Calu3 (cell line): ENCODE results near the gene MIPOL1. TPM values are rescaled to one million over a fixed set of nuclear protein-coding genes. Genes with fewer than 3 reads are reported as not detected.
"Not testable (repeated sequence)": the region's sequence is repeated elsewhere in the genome, so short reads cannot be mapped to it uniquely, and the experiment has no call there.

ENCODE experiments used
- BruUV-seq: library from RNA; stranded (reverse); fragments of 400-500 nt; replicated peaks from 2 replicates; lab custom pipeline; 2021; lab: Mats Ljungman, UMichigan
- CTCF ChIA-PET: fragments of 300-600 bp; sonication (Branson Sonifier 250); formaldehyde crosslinking; loops from one replicate; lab custom pipeline; 2022; ENCODE audit warnings: antibody characterized with exemption; lab: Charles Lee
- DNase-seq: peaks from one replicate; pipeline ENCODE4 v3.0.0; 2022
- H3K27ac Mint-ChIP-seq: one replicate; pipeline ENCODE4 v1.8.0; 2022; ENCODE audit warnings: mixed read lengths; ENCODE audit not compliant: unreplicated experiment
- H3K27me3 Mint-ChIP-seq: one replicate; pipeline ENCODE4 v1.8.0; 2022; ENCODE audit warnings: mixed read lengths; ENCODE audit not compliant: unreplicated experiment
- H3K36me3 Mint-ChIP-seq: one replicate; pipeline ENCODE4 v1.8.0; 2022; ENCODE audit warnings: mild to moderate bottlenecking, moderate library complexity, mixed read lengths; ENCODE audit not compliant: insufficient read depth, unreplicated experiment
- H3K4me1 Mint-ChIP-seq: one replicate; pipeline ENCODE4 v1.8.0; 2022; ENCODE audit warnings: mild to moderate bottlenecking, low read depth, mixed read lengths; ENCODE audit not compliant: unreplicated experiment
- H3K4me3 Mint-ChIP-seq: one replicate; pipeline ENCODE4 v1.8.0; 2022; ENCODE audit warnings: mild to moderate bottlenecking, low read depth, moderate library complexity, mixed read lengths; ENCODE audit not compliant: unreplicated experiment
- H3K9me3 Mint-ChIP-seq: one replicate; pipeline ENCODE4 v1.8.0; 2022; ENCODE audit warnings: low read depth, mixed read lengths; ENCODE audit not compliant: unreplicated experiment
- CTCF ChIP-seq: fragments of 200-600 bp; IDR thresholded peaks from one replicate; pipeline ENCODE4 v1.8.0; 2022; ENCODE audit warnings: antibody characterized with exemption; ENCODE audit not compliant: unreplicated experiment
- intact Hi-C: fragments of 100-400 bp; cut with micrococcal nuclease; formaldehyde crosslinking; loops from one replicate; pipeline ENCODE4 v1.10.0; 2022; ENCODE audit not compliant: unreplicated experiment
- total RNA-seq: library from RNA; stranded (reverse); gene quantifications from 2 replicates; pipeline ENCODE4 v1.2.3, GENCODE V29; 2022

The MIPOL1 gene
- total RNA-seq, 1 experiment from 2014 or later, result 27.2 TPM

DNA sequence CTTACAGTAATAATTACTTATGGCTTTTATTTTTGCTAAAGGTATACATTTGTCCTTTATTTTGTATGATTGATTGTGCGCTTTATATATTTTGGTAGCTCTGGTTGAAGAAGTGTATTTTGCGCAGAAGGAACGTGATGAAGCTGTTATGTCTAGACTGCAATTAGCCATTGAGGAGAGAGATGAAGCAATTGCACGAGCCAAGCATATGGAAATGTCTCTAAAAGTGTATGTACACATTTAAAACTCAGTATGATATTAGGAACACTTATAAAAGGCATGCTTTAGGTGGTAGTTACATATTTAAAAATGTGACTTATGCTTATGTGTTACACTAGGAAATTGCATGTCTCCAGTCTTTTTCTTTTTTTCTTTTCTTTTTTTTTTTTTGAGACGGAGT is 87.5 kb downstream of the MIPOL1 start:
- Mint-ChIP-seq H3K4me1 (no peaks in the 10 kb centered on the region), H3K9me3 (no peaks in the 10 kb centered on the region), H3K27me3 (no peaks in the 10 kb centered on the region), H3K27ac (no peak overlapping the region), H3K4me3 (no peak overlapping the region), H3K36me3 (peaks cover 6% of the 10 kb centered on the region)
- no peak for DNase-seq
- CTCF ChIA-PET, result no interaction called here
- intact Hi-C loops, result no loop called here
- no TSS peak for BruUV-seq
- TF ChIP-seq CTCF, result no peak

DNA sequence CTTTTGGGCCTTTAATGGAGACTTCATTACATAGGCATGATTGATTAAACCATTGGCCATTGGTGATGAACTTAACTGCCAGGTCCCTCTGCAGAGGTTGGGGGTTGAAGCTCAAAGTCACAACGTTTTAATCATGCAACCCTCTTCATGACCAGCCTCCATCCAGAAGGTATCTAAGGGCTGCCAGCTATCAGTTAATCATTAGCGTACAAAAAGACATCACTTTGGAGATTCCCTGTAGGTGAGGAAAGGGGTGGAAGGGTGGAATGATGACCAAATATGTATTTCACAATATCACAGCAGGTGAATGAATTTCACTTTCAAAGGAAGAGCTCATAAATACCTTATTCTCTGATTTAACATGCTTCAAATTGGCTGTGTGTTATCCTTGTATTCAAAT is 92.0 kb downstream of the MIPOL1 start:
- Mint-ChIP-seq H3K4me3 (no peak overlapping the region), H3K36me3 (peaks cover 6% of the 10 kb centered on the region), H3K27me3 (no peaks in the 10 kb centered on the region), H3K27ac (no peak overlapping the region), H3K9me3 (peaks cover 5% of the 10 kb centered on the region), H3K4me1 (no peaks in the 10 kb centered on the region)
- intact Hi-C loops, result no loop called here
- CTCF ChIA-PET, result no interaction called here
- TF ChIP-seq CTCF, result no peak
- DNase-seq, result no peak
- no TSS peak for BruUV-seq

DNA sequence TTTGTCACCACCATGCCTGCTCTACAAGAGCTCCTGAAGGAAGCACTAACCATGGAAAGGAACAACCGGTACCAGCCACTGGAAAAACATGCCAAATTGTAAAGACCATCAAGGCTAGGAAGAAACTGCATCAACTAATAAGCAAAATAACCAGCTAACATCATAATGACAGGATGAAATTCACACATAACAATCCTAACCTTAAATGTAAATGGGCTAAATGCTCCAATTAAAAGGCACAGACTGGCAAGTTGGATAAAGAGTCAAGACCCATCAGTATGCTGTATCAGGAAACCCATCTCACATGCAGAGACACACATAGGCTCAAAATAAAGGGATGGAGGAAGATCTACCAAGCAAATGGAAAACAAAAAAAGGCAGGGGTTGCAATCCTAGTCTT is 97.5 kb downstream of the MIPOL1 start:
- H3K4me3 Mint-ChIP-seq, H3K27me3 Mint-ChIP-seq, intact Hi-C loops, H3K36me3 Mint-ChIP-seq, DNase-seq, H3K4me1 Mint-ChIP-seq, H3K27ac Mint-ChIP-seq, BruUV-seq, CTCF ChIA-PET: not testable (repeated sequence)
- H3K9me3 Mint-ChIP-seq, result peaks cover 10% of the 10 kb centered on the region

DNA sequence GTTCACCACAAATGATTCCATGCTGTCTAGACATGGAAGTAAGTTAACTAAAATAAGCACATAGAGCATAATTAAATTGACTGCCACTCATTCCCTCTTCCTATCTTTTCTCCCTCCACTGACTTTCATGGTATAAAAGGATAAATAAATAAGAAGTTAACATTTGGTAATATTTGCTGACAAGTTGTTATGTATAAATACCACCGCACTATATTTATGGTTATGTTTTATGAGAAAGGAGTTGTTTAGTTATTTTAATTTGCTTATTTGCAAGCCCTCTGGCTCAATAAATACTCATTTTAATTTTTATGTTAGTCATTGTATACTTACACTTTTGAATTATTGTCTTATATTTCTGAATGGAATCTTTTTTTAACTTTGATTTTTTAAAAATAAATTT is 113.5 kb downstream of the MIPOL1 start:
- DNase-seq, result no peak
- Mint-ChIP-seq H3K4me1 (no peaks in the 10 kb centered on the region), H3K9me3 (no peaks in the 10 kb centered on the region), H3K27me3 (no peaks in the 10 kb centered on the region), H3K4me3 (no peak overlapping the region), H3K27ac (no peak overlapping the region), H3K36me3 (no peaks in the 10 kb centered on the region)
- TF ChIP-seq CTCF, result no peak
- CTCF ChIA-PET, result no interaction called here
- intact Hi-C loops, result no loop called here
- no TSS peak for BruUV-seq

GRCh38 chr14:37318938-37319337 is 121.2 kb downstream of the MIPOL1 start:
- Mint-ChIP-seq H3K27ac (no peak overlapping the region), H3K9me3 (no peaks in the 10 kb centered on the region), H3K27me3 (no peaks in the 10 kb centered on the region), H3K4me3 (no peak overlapping the region), H3K4me1 (no peaks in the 10 kb centered on the region), H3K36me3 (no peaks in the 10 kb centered on the region)
- no peak for DNase-seq
- no TSS peak for BruUV-seq
- CTCF ChIA-PET, result no interaction called here
- intact Hi-C loops, result no loop called here
- TF ChIP-seq CTCF, result no peak
